ENCODE data around the gene SCAP. TPM values are rescaled to one million over a fixed set of nuclear protein-coding genes. Genes with fewer than 3 reads are reported as not detected.

Gene SCAP
- total and polyA plus RNA-seq, 2 of the 13 experiments (the other 11 are each of a cell fraction or from before 2014, with no cell fraction given): 40.4 to 53.3 TPM

GRCh38 chr3:47399016-47399415 lies 76.7 kb downstream of the SCAP start:
- H3K27me3 ChIP-seq (ENCODE audit: control insufficient read depth in 1 of 2, insufficient read depth in 2 of 2, low read length in 2 of 2): no peaks in the 10 kb centered on the region
- no peak for DNase-seq (ENCODE audit: low spot score)
- H3K4me3 ChIP-seq (replicated peaks in 1 of 3; ENCODE audit: insufficient read depth in 1 of 3, low read depth in 2 of 3, low read length in 3 of 3): no peak overlapping the region
- in situ Hi-C loops (cut with HindIII; ENCODE audit: extremely low pct_ligation_motif_present, low pct_unique_long_range_greater_than_20kb) (no loop called here), intact Hi-C loops (cut with micrococcal nuclease; ENCODE audit: unreplicated experiment) (no loop called here)
- H4K20me1 ChIP-seq (ENCODE audit: insufficient read depth, low read length): peaks cover 15% of the 10 kb centered on the region
- peaks cover 30% of the 10 kb centered on the region for H3K79me2 ChIP-seq (ENCODE audit: insufficient read depth, low read length)
- peaks cover 27% of the 10 kb centered on the region for H3K4me1 ChIP-seq (ENCODE audit: insufficient read depth, low read length)
- H3K36me3 ChIP-seq (replicated peaks in 1 of 2; ENCODE audit: control insufficient read depth in 1 of 2, insufficient read depth in 2 of 2, low read length in 2 of 2): peaks cover 10 to 52% of the 10 kb centered on the region in 2 experiments
- no peak overlapping the region for H3K9ac ChIP-seq (ENCODE audit: insufficient read depth, low read depth, low read length)
- CTCF ChIA-PET (ENCODE audit: low intra/inter-chr PET ratio, low total read pairs): no interaction called here
- FAIRE-seq: no peak
- no peak overlapping the region for H3K27ac ChIP-seq (ENCODE audit: extremely low read length, insufficient read depth, low read length)
- BruUV-seq (replicated peaks): no TSS peak
- H2AFZ ChIP-seq (ENCODE audit: low read length): no peak overlapping the region
- no peaks in the 10 kb centered on the region for H3K9me3 ChIP-seq (ENCODE audit: low read length)
- H3K4me2 ChIP-seq (ENCODE audit: low read depth, low read length): no peak overlapping the region
- ATAC-seq: no peak
- 93% methylated on average over 1 of the region's 1 CpG for WGBS (ENCODE audit: low lambda C conversion rate)
- POLR2A ChIA-PET: no interaction called here
- TF ChIP-seq DR1 (CRISPR knock-in tag; IDR thresholded peaks at IDR 0.05) (no peak), TBX2 (CRISPR knock-in tag; IDR thresholded peaks at IDR 0.05; ENCODE audit: borderline replicate concordance) (no peak), ZNF615 (CRISPR knock-in tag; IDR thresholded peaks at IDR 0.05; ENCODE audit: borderline replicate concordance) (no peak), ZHX1 (CRISPR knock-in tag; IDR thresholded peaks at IDR 0.05; ENCODE audit: low read depth) (no peak), ZNF234 (CRISPR knock-in tag; conservative IDR thresholded peaks at IDR 0.05) (no peak), FOXC1 (CRISPR knock-in tag; IDR thresholded peaks at IDR 0.05; ENCODE audit: borderline replicate concordance) (no peak), PITX1 (CRISPR knock-in tag; IDR thresholded peaks at IDR 0.05) (no peak), BORCS8-MEF2B (CRISPR knock-in tag; IDR thresholded peaks at IDR 0.05) (no peak), CHCHD3 (CRISPR knock-in tag; IDR thresholded peaks at IDR 0.05) (no peak), HOXA7 (CRISPR knock-in tag; IDR thresholded peaks at IDR 0.05) (no peak)
- TF ChIP-seq, protein P1, sequence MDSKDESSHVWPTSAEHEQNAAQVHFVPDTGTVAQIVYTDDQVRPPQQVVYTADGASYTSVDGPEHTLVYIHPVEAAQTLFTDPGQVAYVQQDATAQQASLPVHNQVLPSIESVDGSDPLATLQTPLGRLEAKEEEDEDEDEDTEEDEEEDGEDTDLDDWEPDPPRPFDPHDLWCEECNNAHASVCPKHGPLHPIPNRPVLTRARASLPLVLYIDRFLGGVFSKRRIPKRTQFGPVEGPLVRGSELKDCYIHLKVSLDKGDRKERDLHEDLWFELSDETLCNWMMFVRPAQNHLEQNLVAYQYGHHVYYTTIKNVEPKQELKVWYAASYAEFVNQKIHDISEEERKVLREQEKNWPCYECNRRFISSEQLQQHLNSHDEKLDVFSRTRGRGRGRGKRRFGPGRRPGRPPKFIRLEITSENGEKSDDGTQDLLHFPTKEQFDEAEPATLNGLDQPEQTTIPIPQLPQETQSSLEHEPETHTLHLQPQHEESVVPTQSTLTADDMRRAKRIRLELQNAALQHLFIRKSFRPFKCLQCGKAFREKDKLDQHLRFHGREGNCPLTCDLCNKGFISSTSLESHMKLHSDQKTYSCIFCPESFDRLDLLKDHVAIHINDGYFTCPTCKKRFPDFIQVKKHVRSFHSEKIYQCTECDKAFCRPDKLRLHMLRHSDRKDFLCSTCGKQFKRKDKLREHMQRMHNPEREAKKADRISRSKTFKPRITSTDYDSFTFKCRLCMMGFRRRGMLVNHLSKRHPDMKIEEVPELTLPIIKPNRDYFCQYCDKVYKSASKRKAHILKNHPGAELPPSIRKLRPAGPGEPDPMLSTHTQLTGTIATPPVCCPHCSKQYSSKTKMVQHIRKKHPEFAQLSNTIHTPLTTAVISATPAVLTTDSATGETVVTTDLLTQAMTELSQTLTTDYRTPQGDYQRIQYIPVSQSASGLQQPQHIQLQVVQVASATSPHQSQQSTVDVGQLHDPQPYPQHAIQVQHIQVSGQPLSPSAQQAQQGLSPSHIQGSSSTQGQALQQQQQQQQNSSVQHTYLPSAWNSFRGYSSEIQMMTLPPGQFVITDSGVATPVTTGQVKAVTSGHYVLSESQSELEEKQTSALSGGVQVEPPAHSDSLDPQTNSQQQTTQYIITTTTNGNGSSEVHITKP (CRISPR knock-in tag; IDR thresholded peaks at IDR 0.05; ENCODE audit: low read depth): no peak
- TF ChIP-seq, protein P2, sequence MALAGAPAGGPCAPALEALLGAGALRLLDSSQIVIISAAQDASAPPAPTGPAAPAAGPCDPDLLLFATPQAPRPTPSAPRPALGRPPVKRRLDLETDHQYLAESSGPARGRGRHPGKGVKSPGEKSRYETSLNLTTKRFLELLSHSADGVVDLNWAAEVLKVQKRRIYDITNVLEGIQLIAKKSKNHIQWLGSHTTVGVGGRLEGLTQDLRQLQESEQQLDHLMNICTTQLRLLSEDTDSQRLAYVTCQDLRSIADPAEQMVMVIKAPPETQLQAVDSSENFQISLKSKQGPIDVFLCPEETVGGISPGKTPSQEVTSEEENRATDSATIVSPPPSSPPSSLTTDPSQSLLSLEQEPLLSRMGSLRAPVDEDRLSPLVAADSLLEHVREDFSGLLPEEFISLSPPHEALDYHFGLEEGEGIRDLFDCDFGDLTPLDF (CRISPR knock-in tag; IDR thresholded peaks at IDR 0.05): no peak

All from HepG2 (cell line).